ENCODE measurements around the gene SVIL. TPM values are rescaled to one million over a fixed set of nuclear protein-coding genes. Genes with fewer than 3 reads are reported as not detected.

Gene SVIL
- total RNA-seq, 1 experiment from 2014 or later = 15.3 TPM

GRCh38 chr10:29534590-29534989 is 100.2 kb downstream of the SVIL start:
- H3K4me1 Mint-ChIP-seq = peaks cover 37% of the 10 kb centered on the region in 2 experiments
- Histone ChIP-seq H3K9me3 (ENCODE audit: control insufficient read depth, low read depth, low read length) (no peaks in the 10 kb centered on the region), H3K79me2 (ENCODE audit: insufficient read depth, low read length) (no peaks in the 10 kb centered on the region), H3K56ac (ENCODE audit: insufficient read length, low read depth, low read length) (no peak overlapping the region), H2BK12ac (ENCODE audit: insufficient read length, low read depth, low read length) (no peak overlapping the region), H2BK120ac (ENCODE audit: low read depth, low read length, poor library complexity, severe bottlenecking) (no peak overlapping the region), H3K14ac (ENCODE audit: insufficient read depth, low read length) (no peak overlapping the region), H3K9ac (ENCODE audit: extremely low read depth, insufficient read length, low read length) (no peak overlapping the region), H3K4ac (ENCODE audit: low read depth, low read length) (no peak overlapping the region), H4K8ac (replicated peaks; ENCODE audit: insufficient read length, low read depth, low read length) (no peak overlapping the region), H3K4me1 (ENCODE audit: insufficient read depth, low read length) (no peaks in the 10 kb centered on the region; the same call in 1 of the 2 replicates), H3T11ph (ENCODE audit: low read length) (no peak overlapping the region), H2AK5ac (ENCODE audit: insufficient read length, low read length) (no peak overlapping the region), H2BK15ac (ENCODE audit: low read depth, low read length) (no peak overlapping the region), H3K23me2 (ENCODE audit: insufficient read length, low read depth, low read length, poor library complexity, severe bottlenecking) (no peaks in the 10 kb centered on the region), H3K79me1 (ENCODE audit: insufficient read depth, low read depth, low read length, poor library complexity, severe bottlenecking) (no peaks in the 10 kb centered on the region), H3K27ac (ENCODE audit: insufficient read length, low read depth, low read length) (no peak overlapping the region), H3K23ac (ENCODE audit: insufficient read length, low read depth, low read length) (no peak overlapping the region), H3K18ac (ENCODE audit: insufficient read length, low read depth, low read length) (no peak overlapping the region), H2BK5ac (ENCODE audit: insufficient read length, low read length) (no peak overlapping the region), H4K20me1 (ENCODE audit: control insufficient read depth, insufficient read depth, insufficient read length) (no peaks in the 10 kb centered on the region), H2BK20ac (ENCODE audit: low read depth, low read length, poor library complexity, severe bottlenecking) (no peak overlapping the region), H4K91ac (ENCODE audit: insufficient read length, low read depth, low read length) (no peak overlapping the region), H4K5ac (ENCODE audit: insufficient read length, low read depth, low read length) (no peak overlapping the region), H3K27me3 (ENCODE audit: insufficient read depth, low read length) (no peaks in the 10 kb centered on the region), H2AFZ (ENCODE audit: low read length) (no peak overlapping the region), H3K4me2 (ENCODE audit: insufficient read depth, insufficient read length, low read length) (no peak overlapping the region)
- no peaks in the 10 kb centered on the region for H3K27me3 Mint-ChIP-seq (ENCODE audit: low read depth)
- no peak for DNase-seq
- no peaks in the 10 kb centered on the region for H3K9me3 Mint-ChIP-seq
- H3K36me3 Mint-ChIP-seq (ENCODE audit: insufficient read depth in 1 of 3, low read depth in 3 of 3) = peaks cover 0 to 2% (median 0%) of the 10 kb centered on the region in 3 experiments; a peak in 1 of 7 replicates
- no peak for TF ChIP-seq CTCF (conservative IDR thresholded peaks at IDR 0.05)
- no peak overlapping the region for H3K27ac Mint-ChIP-seq
- WGBS (ENCODE audit: extremely low coverage, insufficient read length, low lambda C conversion rate) = no CpG with 5 or more reads among the region's 2 CpGs
- H3K4me3 Mint-ChIP-seq = no peak overlapping the region; a peak in 1 of 5 replicates
